ENCODE data around the gene GABPB2. TPM values are rescaled to one million over a fixed set of nuclear protein-coding genes. Genes with fewer than 3 reads are reported as not detected.

GABPB2 gene
- total and polyA plus RNA-seq, 4 donors: 0.94 to 13.3 (median 4.4) TPM

GRCh38 chr1:151135433-151136385, 65.1 kb downstream of the GABPB2 start:
- no peak for DNase-seq (ENCODE audit: low spot score)
- no peak overlapping the region for H3K4me3 ChIP-seq (ENCODE audit: low read depth in 1 of 3, low read length in 3 of 3)
- no peak overlapping the region for H3K27ac ChIP-seq (ENCODE audit: low read depth in 1 of 2, low read length in 2 of 2)
- 95% methylated on average over 12 of the region's 12 CpGs for WGBS
- peaks cover 0 to 17% (median 4%) of the 10 kb centered on the region in 4 donors for H3K36me3 ChIP-seq (ENCODE audit: control insufficient read depth in 4 of 4, insufficient read depth in 3 of 4, low read depth in 1 of 4, low read length in 3 of 4)
- H3K4me1 ChIP-seq (ENCODE audit: control insufficient read depth in 4 of 4, insufficient read depth in 4 of 4, low read length in 3 of 4): no peaks in the 10 kb centered on the region
- TF ChIP-seq, protein P1, sequence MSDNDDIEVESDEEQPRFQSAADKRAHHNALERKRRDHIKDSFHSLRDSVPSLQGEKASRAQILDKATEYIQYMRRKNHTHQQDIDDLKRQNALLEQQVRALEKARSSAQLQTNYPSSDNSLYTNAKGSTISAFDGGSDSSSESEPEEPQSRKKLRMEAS (IDR thresholded peaks at IDR 0.05): no peak
- TF ChIP-seq, protein P2, sequence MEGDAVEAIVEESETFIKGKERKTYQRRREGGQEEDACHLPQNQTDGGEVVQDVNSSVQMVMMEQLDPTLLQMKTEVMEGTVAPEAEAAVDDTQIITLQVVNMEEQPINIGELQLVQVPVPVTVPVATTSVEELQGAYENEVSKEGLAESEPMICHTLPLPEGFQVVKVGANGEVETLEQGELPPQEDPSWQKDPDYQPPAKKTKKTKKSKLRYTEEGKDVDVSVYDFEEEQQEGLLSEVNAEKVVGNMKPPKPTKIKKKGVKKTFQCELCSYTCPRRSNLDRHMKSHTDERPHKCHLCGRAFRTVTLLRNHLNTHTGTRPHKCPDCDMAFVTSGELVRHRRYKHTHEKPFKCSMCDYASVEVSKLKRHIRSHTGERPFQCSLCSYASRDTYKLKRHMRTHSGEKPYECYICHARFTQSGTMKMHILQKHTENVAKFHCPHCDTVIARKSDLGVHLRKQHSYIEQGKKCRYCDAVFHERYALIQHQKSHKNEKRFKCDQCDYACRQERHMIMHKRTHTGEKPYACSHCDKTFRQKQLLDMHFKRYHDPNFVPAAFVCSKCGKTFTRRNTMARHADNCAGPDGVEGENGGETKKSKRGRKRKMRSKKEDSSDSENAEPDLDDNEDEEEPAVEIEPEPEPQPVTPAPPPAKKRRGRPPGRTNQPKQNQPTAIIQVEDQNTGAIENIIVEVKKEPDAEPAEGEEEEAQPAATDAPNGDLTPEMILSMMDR (IDR thresholded peaks at IDR 0.05; ENCODE audit: low read depth, low read length, missing input control): no peak
- TF ChIP-seq NR2F2 (IDR thresholded peaks at IDR 0.05): no peak
- TF ChIP-seq FOXA1 (IDR thresholded peaks at IDR 0.05): no peak
- TF ChIP-seq, protein P3, sequence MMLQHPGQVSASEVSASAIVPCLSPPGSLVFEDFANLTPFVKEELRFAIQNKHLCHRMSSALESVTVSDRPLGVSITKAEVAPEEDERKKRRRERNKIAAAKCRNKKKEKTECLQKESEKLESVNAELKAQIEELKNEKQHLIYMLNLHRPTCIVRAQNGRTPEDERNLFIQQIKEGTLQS (IDR thresholded peaks at IDR 0.05): no peak
- TF ChIP-seq, protein P4, sequence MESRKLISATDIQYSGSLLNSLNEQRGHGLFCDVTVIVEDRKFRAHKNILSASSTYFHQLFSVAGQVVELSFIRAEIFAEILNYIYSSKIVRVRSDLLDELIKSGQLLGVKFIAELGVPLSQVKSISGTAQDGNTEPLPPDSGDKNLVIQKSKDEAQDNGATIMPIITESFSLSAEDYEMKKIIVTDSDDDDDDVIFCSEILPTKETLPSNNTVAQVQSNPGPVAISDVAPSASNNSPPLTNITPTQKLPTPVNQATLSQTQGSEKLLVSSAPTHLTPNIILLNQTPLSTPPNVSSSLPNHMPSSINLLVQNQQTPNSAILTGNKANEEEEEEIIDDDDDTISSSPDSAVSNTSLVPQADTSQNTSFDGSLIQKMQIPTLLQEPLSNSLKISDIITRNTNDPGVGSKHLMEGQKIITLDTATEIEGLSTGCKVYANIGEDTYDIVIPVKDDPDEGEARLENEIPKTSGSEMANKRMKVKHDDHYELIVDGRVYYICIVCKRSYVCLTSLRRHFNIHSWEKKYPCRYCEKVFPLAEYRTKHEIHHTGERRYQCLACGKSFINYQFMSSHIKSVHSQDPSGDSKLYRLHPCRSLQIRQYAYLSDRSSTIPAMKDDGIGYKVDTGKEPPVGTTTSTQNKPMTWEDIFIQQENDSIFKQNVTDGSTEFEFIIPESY (IDR thresholded peaks at IDR 0.05): no peak
- TF ChIP-seq RXRA (IDR thresholded peaks at IDR 0.05): no peak
- no peaks in the 10 kb centered on the region for H3K27me3 ChIP-seq (ENCODE audit: control insufficient read depth in 4 of 4, insufficient read depth in 4 of 4, low read length in 3 of 4)
- H3K9me3 ChIP-seq (ENCODE audit: control insufficient read depth in 4 of 4, low read length in 3 of 4): no peaks in the 10 kb centered on the region
- H3K9ac ChIP-seq (ENCODE audit: low read depth in 1 of 2, low read length in 2 of 2): no peak overlapping the region

GRCh38 chr1:151137789-151138188, 67.2 kb downstream of the GABPB2 start:
- Histone ChIP-seq H3K27ac (ENCODE audit: low read depth in 1 of 2, low read length in 2 of 2) (no peak overlapping the region), H3K4me1 (ENCODE audit: control insufficient read depth in 4 of 4, insufficient read depth in 4 of 4, low read length in 3 of 4) (no peaks in the 10 kb centered on the region), H3K4me3 (ENCODE audit: low read depth in 1 of 3, low read length in 3 of 3) (no peak overlapping the region), H3K27me3 (ENCODE audit: control insufficient read depth in 4 of 4, insufficient read depth in 4 of 4, low read length in 3 of 4) (no peaks in the 10 kb centered on the region), H3K9me3 (ENCODE audit: control insufficient read depth in 4 of 4, low read length in 3 of 4) (no peaks in the 10 kb centered on the region), H3K36me3 (ENCODE audit: control insufficient read depth in 4 of 4, insufficient read depth in 3 of 4, low read depth in 1 of 4, low read length in 3 of 4) (peaks cover 0 to 17% (median 4%) of the 10 kb centered on the region in 4 donors), H3K9ac (ENCODE audit: low read depth in 1 of 2, low read length in 2 of 2) (no peak overlapping the region)
- WGBS: 97% methylated on average over 7 of the region's 7 CpGs
- no peak for DNase-seq (ENCODE audit: low spot score)
- TF ChIP-seq, protein P4 (IDR thresholded peaks at IDR 0.05): no peak
- TF ChIP-seq SP1 (IDR thresholded peaks at IDR 0.05): no peak
- TF ChIP-seq, protein P1 (IDR thresholded peaks at IDR 0.05): no peak
- TF ChIP-seq, protein P3 (IDR thresholded peaks at IDR 0.05): no peak
- no peak for TF ChIP-seq YY1 (IDR thresholded peaks at IDR 0.05)
- TF ChIP-seq GABPA (IDR thresholded peaks at IDR 0.05 in 1 of 2, conservative IDR thresholded peaks at IDR 0.05 in 1 of 2): no peak
- TF ChIP-seq RXRA (IDR thresholded peaks at IDR 0.05): no peak
- no peak for TF ChIP-seq HNF4G (IDR thresholded peaks at IDR 0.05)
- TF ChIP-seq FOXA1 (IDR thresholded peaks at IDR 0.05): no peak
- TF ChIP-seq RAD21 (IDR thresholded peaks at IDR 0.05): no peak
- TF ChIP-seq, protein P5, sequence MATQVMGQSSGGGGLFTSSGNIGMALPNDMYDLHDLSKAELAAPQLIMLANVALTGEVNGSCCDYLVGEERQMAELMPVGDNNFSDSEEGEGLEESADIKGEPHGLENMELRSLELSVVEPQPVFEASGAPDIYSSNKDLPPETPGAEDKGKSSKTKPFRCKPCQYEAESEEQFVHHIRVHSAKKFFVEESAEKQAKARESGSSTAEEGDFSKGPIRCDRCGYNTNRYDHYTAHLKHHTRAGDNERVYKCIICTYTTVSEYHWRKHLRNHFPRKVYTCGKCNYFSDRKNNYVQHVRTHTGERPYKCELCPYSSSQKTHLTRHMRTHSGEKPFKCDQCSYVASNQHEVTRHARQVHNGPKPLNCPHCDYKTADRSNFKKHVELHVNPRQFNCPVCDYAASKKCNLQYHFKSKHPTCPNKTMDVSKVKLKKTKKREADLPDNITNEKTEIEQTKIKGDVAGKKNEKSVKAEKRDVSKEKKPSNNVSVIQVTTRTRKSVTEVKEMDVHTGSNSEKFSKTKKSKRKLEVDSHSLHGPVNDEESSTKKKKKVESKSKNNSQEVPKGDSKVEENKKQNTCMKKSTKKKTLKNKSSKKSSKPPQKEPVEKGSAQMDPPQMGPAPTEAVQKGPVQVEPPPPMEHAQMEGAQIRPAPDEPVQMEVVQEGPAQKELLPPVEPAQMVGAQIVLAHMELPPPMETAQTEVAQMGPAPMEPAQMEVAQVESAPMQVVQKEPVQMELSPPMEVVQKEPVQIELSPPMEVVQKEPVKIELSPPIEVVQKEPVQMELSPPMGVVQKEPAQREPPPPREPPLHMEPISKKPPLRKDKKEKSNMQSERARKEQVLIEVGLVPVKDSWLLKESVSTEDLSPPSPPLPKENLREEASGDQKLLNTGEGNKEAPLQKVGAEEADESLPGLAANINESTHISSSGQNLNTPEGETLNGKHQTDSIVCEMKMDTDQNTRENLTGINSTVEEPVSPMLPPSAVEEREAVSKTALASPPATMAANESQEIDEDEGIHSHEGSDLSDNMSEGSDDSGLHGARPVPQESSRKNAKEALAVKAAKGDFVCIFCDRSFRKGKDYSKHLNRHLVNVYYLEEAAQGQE (IDR thresholded peaks at IDR 0.05): no peak
- TF ChIP-seq TAF1 (conservative IDR thresholded peaks at IDR 0.05): no peak
- no peak for TF ChIP-seq FOXA2 (IDR thresholded peaks at IDR 0.05)
- no peak for TF ChIP-seq NR2F2 (IDR thresholded peaks at IDR 0.05)
- no peak for TF ChIP-seq HNF4A (conservative IDR thresholded peaks at IDR 0.05)
- no peak for TF ChIP-seq JUND (IDR thresholded peaks at IDR 0.05)
- TF ChIP-seq EGR1 (IDR thresholded peaks at IDR 0.05; ENCODE audit: low read depth in 2 of 2): no peak

All from liver (tissue), 9 donors.